H1 (cell line): ENCODE measurements around the gene PRKD1. TPM values are rescaled to one million over a fixed set of nuclear protein-coding genes. Genes with fewer than 3 reads are reported as not detected.

Source experiments
- BRCA1 ChIP-seq: IDR thresholded peaks from 2 replicates; pipeline ENCODE4 v1.6.1; 2012; ENCODE audit warnings: low read depth, low read length, improper control_type of control experiment
- CEBPB ChIP-seq: IDR thresholded peaks from 2 replicates; pipeline ENCODE4 v1.6.1; 2012; ENCODE audit warnings: low read depth, low read length
- CTBP2 ChIP-seq: IDR thresholded peaks from 2 replicates; pipeline ENCODE4 v1.7.0; 2011; ENCODE audit warnings: borderline replicate concordance, mild to moderate bottlenecking, moderate library complexity, mixed read lengths, low read length; ENCODE audit not compliant: insufficient read depth, insufficient read length
- E2F6 ChIP-seq: IDR thresholded peaks from 2 replicates; pipeline ENCODE4 v1.6.1; 2012; ENCODE audit warnings: inconsistent platforms
- KDM4A ChIP-seq: IDR thresholded peaks from one replicate; pipeline ENCODE4 v1.7.1; 2012; ENCODE audit warnings: low read depth, mild to moderate bottlenecking, moderate library complexity, low read length, inconsistent platforms; ENCODE audit not compliant: severe bottlenecking
- RBBP5 ChIP-seq: IDR thresholded peaks from 2 replicates; pipeline ENCODE4 v1.7.1; 2012; ENCODE audit warnings: low read depth, mild to moderate bottlenecking, inconsistent platforms, low read length, moderate library complexity, borderline replicate concordance
- polyA plus RNA-seq, 7 experiments: library from polyadenylated mRNA; depleted of rRNA in 3 of 7; stranded (reverse) in 5 of 7; unstranded in 2 of 7; fragments of >200 nt in 5 of 7; fragments of 200-250 nt in 2 of 7; gene quantifications; 1 replicate in 5 of 7; 2 replicates in 1 of 7; 4 replicates in 1 of 7; pipeline versions ENCODE4 v1.2.1 to v1.2.3, GENCODE V29; 2011 to 2013; ENCODE audit warnings: missing spikeins in 2 of 7, mixed read lengths in 2 of 7
- total RNA-seq: library from RNA; stranded (reverse); fragmentation: NEBNext Ultra II Directional; extraction: Animal tissue kit (Norgen Biotek cat#: 25700); gene quantifications from 2 replicates; pipeline ENCODE4 v1.2.1, GENCODE V29; 2021

Gene PRKD1
- total and polyA plus RNA-seq, 2 of the 8 experiments (the other 6 are each of a cell fraction or from before 2014, with no cell fraction given): 3.6 to 6.8 TPM

- TF ChIP-seq RBBP5: no peak
- TF ChIP-seq E2F6: no peak
- no peak for TF ChIP-seq BRCA1
- TF ChIP-seq KDM4A: no peak
- no peak for TF ChIP-seq CEBPB
- TF ChIP-seq CTBP2: no peak
Observed at GRCh38 chr14:29569194-29569593, 358.5 kb downstream of the PRKD1 start (continued).
